RWPE1 (cell line): ENCODE results near the gene OR51D1.

Experiments
- CTCF ChIA-PET: fragments of 350-600 bp; sonication (Branson Sonifier 250); formaldehyde crosslinking; extraction: SDS; loops from one replicate; lab custom pipeline; 2021; lab: Yijun Ruan, JAX
- POLR2A ChIA-PET: fragments of 400-600 bp; formaldehyde crosslinking; extraction: SDS; loops from one replicate; lab custom pipeline; 2020; ENCODE audit warnings: antibody characterized with exemption; ENCODE audit not compliant: low non-redundant PET; lab: Yijun Ruan, JAX
- DNase-seq: peaks from one replicate; pipeline ENCODE4 v3.0.0; 2012; ENCODE audit warnings: low spot score
- H3K27ac ChIP-seq: fragments of 450-650 bp; 2 replicates; pipeline ENCODE4 v1.5.1; 2017
- CTCF ChIP-seq: fragments of 450-650 bp; conservative IDR thresholded peaks from 2 replicates; pipeline ENCODE4 v1.5.1; 2017; ENCODE audit warnings: low read depth, mild to moderate bottlenecking

The OR51D1 gene

GRCh38 chr11:4626207-4627099 is 10.8 kb upstream of the OR51D1 start:
- ChIA-PET POLR2A (no interaction called here), CTCF (interaction anchor here (0.5 to 2.1 kb wide), 13 partner anchors 10 to 1736 kb away, joined by 3 to 12 read pairs (median 4); partner anchors contain the start of gene OR51D1)
- peak; percentile 44 for DNase-seq
- TF ChIP-seq CTCF: peak; percentile 65
- no peak overlapping the region for H3K27ac ChIP-seq

GRCh38 chr11:4636136-4636535 is 1.1 kb upstream of the OR51D1 start:
- no peak for TF ChIP-seq CTCF
- ChIA-PET POLR2A (no interaction called here), CTCF (interaction anchor here (0.6 to 2.3 kb wide), 13 partner anchors 9 to 1733 kb away, joined by 3 to 12 read pairs (median 4); no protein-coding TSS in a partner anchor)
- no peak overlapping the region for H3K27ac ChIP-seq
- no peak for DNase-seq

- no peak overlapping the region for H3K27ac ChIP-seq
- TF ChIP-seq CTCF: no peak
- ChIA-PET CTCF (interaction anchor here (0.7 to 2.3 kb wide), 6 partner anchors 12 to 451 kb away, joined by 3 to 11 read pairs (median 6); partner anchors contain the start of gene TRIM68), POLR2A (no interaction called here)
- no peak for DNase-seq
These were observed 378 bp downstream of the OR51D1 start for GRCh38 chr11:4637662-4638047.

GRCh38 chr11:4639931-4640330 is 2.7 kb downstream of the OR51D1 start:
- DNase-seq: no peak
- ChIA-PET POLR2A (no interaction called here), CTCF (no interaction called here)
- no peak for TF ChIP-seq CTCF
- H3K27ac ChIP-seq: no peak overlapping the region

- no peak overlapping the region for H3K27ac ChIP-seq
- ChIA-PET CTCF (no interaction called here), POLR2A (no interaction called here)
- no peak for DNase-seq
- no peak for TF ChIP-seq CTCF
These were observed 4.2 kb downstream of the OR51D1 start for GRCh38 chr11:4641501-4641900.

- ChIA-PET CTCF (no interaction called here), POLR2A (no interaction called here)
- no peak for DNase-seq
- no peak for TF ChIP-seq CTCF
- H3K27ac ChIP-seq: no peak overlapping the region
These were observed 4.8 kb downstream of the OR51D1 start for GRCh38 chr11:4642043-4642442.
